GM21717 (cell line): ENCODE measurements around the gene WT1.

Experiments used
- ATAC-seq: cut with Tn5 transposase; IDR thresholded peaks from one replicate; pipeline ENCODE4 v1.9.1; 2021; ENCODE audit warnings: mild to moderate bottlenecking, moderate library complexity; ENCODE audit not compliant: unreplicated experiment

WT1 gene

GRCh38 chr11:32438866-32439489 lies 3.6 kb upstream of the WT1 start:
- no peak for ATAC-seq

- ATAC-seq = no peak
Observed at GRCh38 chr11:32438346-32438865, 3.1 kb upstream of the WT1 start.

GRCh38 chr11:32437495-32438345 lies 2.4 kb upstream of the WT1 start:
- no peak for ATAC-seq

- ATAC-seq = no peak
Observed at GRCh38 chr11:32436751-32437494, 1.6 kb upstream of the WT1 start.

GRCh38 chr11:32435942-32436750 lies 807 bp upstream of the WT1 start:
- ATAC-seq = no peak

- ATAC-seq = no peak
Observed at GRCh38 chr11:32435152-32435480, 223 bp downstream of the WT1 start.

GRCh38 chr11:32434356-32435151 lies 785 bp downstream of the WT1 start:
- no peak for ATAC-seq

GRCh38 chr11:32433914-32434355 lies 1.4 kb downstream of the WT1 start:
- no peak for ATAC-seq

- no peak for ATAC-seq
Observed at GRCh38 chr11:32433101-32433913, 2.0 kb downstream of the WT1 start.

- ATAC-seq = no peak
Observed at GRCh38 chr11:32432565-32432964, 2.8 kb downstream of the WT1 start.

- ATAC-seq = no peak
Observed at GRCh38 chr11:32430568-32431381, 4.6 kb downstream of the WT1 start.

GRCh38 chr11:32429477-32429876 lies 5.9 kb downstream of the WT1 start:
- no peak for ATAC-seq

- ATAC-seq = no peak
Observed at GRCh38 chr11:32428665-32429303, 6.6 kb downstream of the WT1 start.

- no peak for ATAC-seq
Observed at GRCh38 chr11:32427935-32428664, 7.2 kb downstream of the WT1 start.

GRCh38 chr11:32427616-32427934 lies 7.8 kb downstream of the WT1 start:
- ATAC-seq = no peak

GRCh38 chr11:32426819-32427615 lies 8.3 kb downstream of the WT1 start:
- no peak for ATAC-seq
